K562 (cell line): Measurements from ENCODE around the gene TFRC. TPM values are rescaled to one million over a fixed set of nuclear protein-coding genes. Genes with fewer than 3 reads are reported as not detected.

Experiments used
- ATAC-seq: fragments of 200-7000 bp; cut with Tn5 transposase; 3 replicates; pipeline ENCODE4 v1.9.1; 2020; ENCODE audit warnings: moderate library complexity
- BruUV-seq: library from RNA; stranded (reverse); fragments of 400-500 nt; replicated peaks from 2 replicates; lab custom pipeline; 2021; lab: Mats Ljungman, UMichigan
- CTCF ChIA-PET: fragments of 300-600 bp; formaldehyde crosslinking; extraction: SDS; loops from one replicate; lab custom pipeline; 2021; ENCODE audit warnings: low intra/inter-chr PET ratio; lab: Yijun Ruan, JAX
- POLR2A ChIA-PET: fragments of 300-600, 350-650 bp; sonication (Branson Sonifier 250); formaldehyde crosslinking; extraction: SDS; loops from one replicate; lab custom pipeline; 2021; ENCODE audit warnings: antibody characterized with exemption, inconsistent platforms; lab: Yijun Ruan, JAX
- DNase-seq, 4 experiments: peaks; one replicate each; pipeline versions ENCODE4 v3.0.0 to v3.0.0-alpha.2; 2011 to 2018; ENCODE audit warnings: low spot score in 3 of 4, mixed read lengths in 3 of 4; ENCODE audit errors: extremely low read depth in 1 of 4
- FAIRE-seq: peaks from 2 replicates; lab custom pipeline; 2011; peaks lifted over from hg19 to GRCh38; lab: Jason Lieb, UNC
- H2AFZ ChIP-seq: 2 replicates; pipeline ENCODE4 v1.6.0; 2011; ENCODE audit warnings: low read depth, low read length, control low read depth, inconsistent platforms
- H3K27ac ChIP-seq: fragments of 200-600 bp; 3 replicates; pipeline ENCODE4 v1.8.0; 2011; ENCODE audit warnings: low read depth, mild to moderate bottlenecking, control low read depth, inconsistent platforms, low read length, moderate library complexity, mixed read lengths; ENCODE audit errors: extremely low read depth
- H3K27me3 ChIP-seq, 2 experiments: fragments of 300-600 bp in 1 of 2; 2 replicates in 1 of 2; 3 replicates in 1 of 2; pipeline versions ENCODE4 v1.6.0 to v1.8.0; 2011; ENCODE audit warnings: inconsistent platforms in 2 of 2, low read length in 2 of 2, mild to moderate bottlenecking in 1 of 2, mixed read lengths in 1 of 2, moderate library complexity in 1 of 2; ENCODE audit not compliant: control insufficient read depth in 2 of 2, insufficient read depth in 2 of 2
- H3K36me3 ChIP-seq: fragments of 300-600 bp; 3 replicates; pipeline ENCODE4 v1.8.0; 2011; ENCODE audit warnings: mild to moderate bottlenecking, low read length, inconsistent platforms; ENCODE audit not compliant: control insufficient read depth, insufficient read depth
- H3K4me1 ChIP-seq, 2 experiments: fragments of 200-600 bp in 1 of 2; replicated peaks in 1 of 2; 2 replicates in 1 of 2; 3 replicates in 1 of 2; pipeline versions ENCODE4 v1.5.1 to v1.8.0; 2011; ENCODE audit warnings: inconsistent platforms in 2 of 2, low read length in 2 of 2, mild to moderate bottlenecking in 1 of 2, mixed read lengths in 1 of 2, moderate library complexity in 1 of 2; ENCODE audit not compliant: control insufficient read depth in 2 of 2, insufficient read depth in 2 of 2
- H3K4me2 ChIP-seq: 2 replicates; pipeline ENCODE4 v1.6.1; 2011; ENCODE audit warnings: low read length, control low read depth, inconsistent platforms, mixed read lengths; ENCODE audit not compliant: insufficient read depth
- H3K4me3 ChIP-seq: fragments of 200-600 bp; sonication (generic), shearing (Covaris generic); 2 replicates; pipeline ENCODE4 v1.5.1; 2016; ENCODE audit warnings: control low read depth, inconsistent platforms
- H3K79me2 ChIP-seq: fragments of 200-600 bp; 3 replicates; pipeline ENCODE4 v1.8.0; 2011; ENCODE audit warnings: low read length, inconsistent platforms; ENCODE audit not compliant: control insufficient read depth, insufficient read depth
- H3K9ac ChIP-seq, 2 experiments: 2 replicates each; pipeline versions ENCODE4 v1.6.0 to v1.6.1; 2011; ENCODE audit warnings: low read depth in 2 of 2, low read length in 2 of 2, control low read depth in 1 of 2, inconsistent platforms in 1 of 2, mild to moderate bottlenecking in 1 of 2, mixed read lengths in 1 of 2; ENCODE audit not compliant: insufficient read depth in 1 of 2
- H3K9me1 ChIP-seq: one replicate; pipeline ENCODE4 v1.6.0; 2011; ENCODE audit warnings: inconsistent platforms, mild to moderate bottlenecking, low read length, moderate library complexity; ENCODE audit not compliant: control insufficient read depth, insufficient read depth
- H3K9me3 ChIP-seq: replicated peaks from 2 replicates; pipeline ENCODE4 v1.5.1; 2011; ENCODE audit warnings: low read depth, low read length, inconsistent platforms; ENCODE audit not compliant: control insufficient read depth, insufficient read depth
- H4K20me1 ChIP-seq: replicated peaks from 2 replicates; pipeline ENCODE4 v1.6.1; 2011; ENCODE audit warnings: low read length, inconsistent platforms, mixed read lengths; ENCODE audit not compliant: control insufficient read depth, insufficient read depth
- ILF3 ChIP-seq: fragments of 450-650 bp; IDR thresholded peaks from 2 replicates; pipeline ENCODE4 v1.6.1; 2018; ENCODE audit warnings: antibody characterized with exemption, mild to moderate bottlenecking, moderate library complexity, borderline replicate concordance
- POLR2AphosphoS2 ChIP-seq: IDR thresholded peaks from 2 replicates; pipeline ENCODE4 v1.6.1; 2012; ENCODE audit warnings: low read length, improper control_type of control experiment
- POLR2AphosphoS5 ChIP-seq: IDR thresholded peaks from 2 replicates; pipeline ENCODE4 v1.6.1; 2011; ENCODE audit warnings: mild to moderate bottlenecking, low read depth, low read length, moderate library complexity; ENCODE audit not compliant: control insufficient read depth, insufficient read depth
- RBFOX2 ChIP-seq: fragments of 200-400 bp; formaldehyde crosslinking; IDR thresholded peaks from 2 replicates; pipeline ENCODE4 v1.6.1; 2017; ENCODE audit warnings: low read depth, mild to moderate bottlenecking, low read length, moderate library complexity
- RBM22 ChIP-seq: fragments of 200-400 bp; formaldehyde crosslinking; IDR thresholded peaks from 2 replicates; pipeline ENCODE4 v1.6.1; 2018; ENCODE audit warnings: low read length, low read depth; ENCODE audit not compliant: poor library complexity, severe bottlenecking
- SIN3A ChIP-seq, 2 experiments: fragments of 150-350 bp in 1 of 2; IDR thresholded peaks; 2 replicates each; pipeline ENCODE4 v1.6.1; 2011 to 2016; ENCODE audit warnings: borderline replicate concordance in 2 of 2, low read depth in 2 of 2, low read length in 2 of 2, mild to moderate bottlenecking in 2 of 2, moderate library complexity in 2 of 2; ENCODE audit not compliant: control insufficient read depth in 1 of 2
- YBX1 ChIP-seq: fragments of 450-650 bp; IDR thresholded peaks from 2 replicates; pipeline ENCODE4 v1.7.1; 2016; ENCODE audit warnings: mild to moderate bottlenecking
- WGBS: fragments of 100-300 bp; shearing (Covaris generic); methylation state at CpG from one replicate; pipeline ENCODE4 v1.1.6; 2016; ENCODE audit warnings: low coverage, mixed read lengths; ENCODE audit not compliant: insufficient coverage; ENCODE audit errors: missing lambda C conversion rate; 5-methylcytosine and 5-hydroxymethylcytosine counted together
- in situ Hi-C: fragments of 300-500 bp; cut with MboI; formaldehyde crosslinking; loops from 4 replicates; pipeline ENCODE4 v1.15.0; 2018; ENCODE audit warnings: inconsistent platforms, mixed read lengths
- intact Hi-C: fragments of 100-400 bp; cut with micrococcal nuclease; formaldehyde crosslinking; loops from 2 replicates; pipeline ENCODE4 v1.14.2; 2022
- polyA plus RNA-seq, 8 experiments: library from polyadenylated mRNA; depleted of rRNA in 4 of 8; stranded (reverse) in 5 of 8; unstranded in 3 of 8; fragments of >200 nt; fragmentation: Nextera tagmentation in 2 of 8; fragmentation: Illumina TruSeq in 1 of 8; extraction: Ambion mirVana in 2 of 8; extraction: Trizol in 1 of 8; gene quantifications; 2 replicates each; pipeline versions ENCODE4 v1.2.1 to v1.2.3, GENCODE V29; 2011 to 2014; ENCODE audit warnings: inconsistent platforms in 1 of 8, missing spikeins in 1 of 8
- total RNA-seq, 7 experiments: library from RNA; depleted of rRNA in 6 of 7; stranded (reverse); fragments of >200 nt in 6 of 7; fragmentation: Illumina TruSeq in 2 of 7; extraction: Trizol in 2 of 7; gene quantifications; 2 replicates each; pipeline versions ENCODE4 v1.2.1 to v1.2.3, GENCODE V29; 2011 to 2021; ENCODE audit warnings: low replicate concordance in 1 of 7
- TF ChIP-seq, protein P1 (sequence below): sonication (generic); formaldehyde crosslinking; IDR thresholded peaks from 2 replicates; pipeline ENCODE4 v1.8.0; 2022; ENCODE audit warnings: mild to moderate bottlenecking, low read depth, missing genetic modification reagents
- TF ChIP-seq, protein P2 (sequence below), 2 experiments: fragments of 450-650 bp in 1 of 2; IDR thresholded peaks; 2 replicates each; pipeline ENCODE4 v1.6.1; 2011 to 2017; ENCODE audit warnings: low read depth in 2 of 2, antibody characterized with exemption in 1 of 2, borderline replicate concordance in 1 of 2, low read length in 1 of 2, mild to moderate bottlenecking in 1 of 2, mixed read lengths in 1 of 2; ENCODE audit not compliant: control insufficient read depth in 1 of 2

TFRC gene
- total and polyA plus RNA-seq, 9 of the 15 experiments (the other 6 are each of a cell fraction or from before 2014, with no cell fraction given): 149 to 679 (median 332) TPM

DNA sequence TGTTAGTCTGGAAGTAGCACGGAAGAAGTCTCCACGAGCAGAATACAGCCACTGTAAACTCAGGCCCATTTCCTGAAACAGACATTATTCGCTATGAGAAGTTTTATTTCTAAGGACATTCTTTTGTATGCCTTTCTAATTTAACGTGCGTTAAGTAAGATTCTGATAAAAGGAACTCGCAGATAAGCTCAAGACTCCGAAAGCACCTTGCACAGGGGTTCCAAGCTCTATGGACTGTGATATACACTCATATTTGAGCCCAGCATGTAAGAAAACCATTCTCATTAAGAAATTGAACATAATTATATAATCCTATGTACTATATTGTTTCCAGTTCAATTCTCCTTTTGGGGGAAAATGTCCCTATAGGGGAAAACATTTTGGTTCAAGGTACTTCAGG lies 28.4 kb downstream of the TFRC start:
- Histone ChIP-seq H3K9me1 (no peaks in the 10 kb centered on the region), H2AFZ (no peak overlapping the region), H3K27me3 (no peaks in the 10 kb centered on the region), H4K20me1 (peaks cover 50% of the 10 kb centered on the region)
- intact Hi-C loops: no loop called here
- ChIA-PET POLR2A (interaction anchor here (1.0 to 1.5 kb wide), 3 partner anchors 10 to 89 kb away, joined by 3 read pairs; no protein-coding TSS in a partner anchor), CTCF (no interaction called here)
- no peak for ATAC-seq
- no peak for TF ChIP-seq YBX1
- peak; percentile 29 for TF ChIP-seq RBM22
- TF ChIP-seq, protein P1, sequence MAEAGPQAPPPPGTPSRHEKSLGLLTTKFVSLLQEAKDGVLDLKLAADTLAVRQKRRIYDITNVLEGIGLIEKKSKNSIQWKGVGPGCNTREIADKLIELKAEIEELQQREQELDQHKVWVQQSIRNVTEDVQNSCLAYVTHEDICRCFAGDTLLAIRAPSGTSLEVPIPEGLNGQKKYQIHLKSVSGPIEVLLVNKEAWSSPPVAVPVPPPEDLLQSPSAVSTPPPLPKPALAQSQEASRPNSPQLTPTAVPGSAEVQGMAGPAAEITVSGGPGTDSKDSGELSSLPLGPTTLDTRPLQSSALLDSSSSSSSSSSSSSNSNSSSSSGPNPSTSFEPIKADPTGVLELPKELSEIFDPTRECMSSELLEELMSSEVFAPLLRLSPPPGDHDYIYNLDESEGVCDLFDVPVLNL (CRISPR knock-in tag): no peak
- 0 out of 2 replicates have a peak, but pooled peaks have one; percentile 29 for TF ChIP-seq ILF3
- TF ChIP-seq SIN3A (IDR thresholded peaks at IDR 0.05; ENCODE audit: borderline replicate concordance in 2 of 2, control insufficient read depth in 1 of 2, low read depth in 2 of 2, low read length in 2 of 2): peak in 1 of 2 experiments; percentile 32; a peak in 1 of 4 replicates
- peak; percentile 87 for TF ChIP-seq POLR2AphosphoS2
- peak; percentile 31; the same call in 1 of the 2 replicates for TF ChIP-seq RBFOX2
- TF ChIP-seq, protein P2, sequence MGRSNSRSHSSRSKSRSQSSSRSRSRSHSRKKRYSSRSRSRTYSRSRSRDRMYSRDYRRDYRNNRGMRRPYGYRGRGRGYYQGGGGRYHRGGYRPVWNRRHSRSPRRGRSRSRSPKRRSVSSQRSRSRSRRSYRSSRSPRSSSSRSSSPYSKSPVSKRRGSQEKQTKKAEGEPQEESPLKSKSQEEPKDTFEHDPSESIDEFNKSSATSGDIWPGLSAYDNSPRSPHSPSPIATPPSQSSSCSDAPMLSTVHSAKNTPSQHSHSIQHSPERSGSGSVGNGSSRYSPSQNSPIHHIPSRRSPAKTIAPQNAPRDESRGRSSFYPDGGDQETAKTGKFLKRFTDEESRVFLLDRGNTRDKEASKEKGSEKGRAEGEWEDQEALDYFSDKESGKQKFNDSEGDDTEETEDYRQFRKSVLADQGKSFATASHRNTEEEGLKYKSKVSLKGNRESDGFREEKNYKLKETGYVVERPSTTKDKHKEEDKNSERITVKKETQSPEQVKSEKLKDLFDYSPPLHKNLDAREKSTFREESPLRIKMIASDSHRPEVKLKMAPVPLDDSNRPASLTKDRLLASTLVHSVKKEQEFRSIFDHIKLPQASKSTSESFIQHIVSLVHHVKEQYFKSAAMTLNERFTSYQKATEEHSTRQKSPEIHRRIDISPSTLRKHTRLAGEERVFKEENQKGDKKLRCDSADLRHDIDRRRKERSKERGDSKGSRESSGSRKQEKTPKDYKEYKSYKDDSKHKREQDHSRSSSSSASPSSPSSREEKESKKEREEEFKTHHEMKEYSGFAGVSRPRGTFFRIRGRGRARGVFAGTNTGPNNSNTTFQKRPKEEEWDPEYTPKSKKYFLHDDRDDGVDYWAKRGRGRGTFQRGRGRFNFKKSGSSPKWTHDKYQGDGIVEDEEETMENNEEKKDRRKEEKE (IDR thresholded peaks at IDR 0.05; ENCODE audit: borderline replicate concordance in 1 of 2, control insufficient read depth in 1 of 2, low read depth in 2 of 2, low read length in 1 of 2): peak in 1 of 2 experiments; percentile 12; a peak in 1 of 4 replicates
- TF ChIP-seq POLR2AphosphoS5: peak; percentile 48; the same call in 1 of the 2 replicates
- TF ChIP-seq, all 486 proteins: peak for 7
- WGBS: 90% methylated on average over 7 of the region's 7 CpGs
- H3K4me2 ChIP-seq: no peak overlapping the region
- no peak for DNase-seq
- H3K4me3 ChIP-seq: no peak overlapping the region
- H3K36me3 ChIP-seq: peaks cover 99% of the 10 kb centered on the region
- no peak overlapping the region for H3K9ac ChIP-seq
- FAIRE-seq: no peak
- no peak overlapping the region for H3K27ac ChIP-seq
- in situ Hi-C loops: no loop called here
- no peaks in the 10 kb centered on the region; a peak in 1 of 5 replicates for H3K4me1 ChIP-seq
- H3K79me2 ChIP-seq: peaks cover 29% of the 10 kb centered on the region
- no peaks in the 10 kb centered on the region for H3K9me3 ChIP-seq
- BruUV-seq: no TSS peak
